Jurkat, Clone E6-1 (cell line): ENCODE results near the gene STARD9. TPM values are rescaled to one million over a fixed set of nuclear protein-coding genes. Genes with fewer than 3 reads are reported as not detected.
"Not testable (repeated sequence)": the region's sequence is repeated elsewhere in the genome, so short reads cannot be mapped to it uniquely, and the experiment has no call there.

Source experiments
- DNase-seq: peaks from one replicate; pipeline ENCODE4 v3.0.0-alpha.2; 2011; ENCODE audit warnings: low read depth, low spot score
- H3K4me3 ChIP-seq: 2 replicates; pipeline ENCODE4 v1.5.1; 2011; ENCODE audit warnings: mild to moderate bottlenecking, low read length, control low read depth, moderate library complexity
- polyA plus RNA-seq: library from polyadenylated mRNA; unstranded; fragments of >200 nt; gene quantifications from one replicate; pipeline ENCODE4 v1.2.1, GENCODE V29; 2012; ENCODE audit warnings: missing spikeins; ENCODE audit not compliant: insufficient read length, insufficient read depth

Gene STARD9
- polyA plus RNA-seq, result 6.6 TPM

DNA sequence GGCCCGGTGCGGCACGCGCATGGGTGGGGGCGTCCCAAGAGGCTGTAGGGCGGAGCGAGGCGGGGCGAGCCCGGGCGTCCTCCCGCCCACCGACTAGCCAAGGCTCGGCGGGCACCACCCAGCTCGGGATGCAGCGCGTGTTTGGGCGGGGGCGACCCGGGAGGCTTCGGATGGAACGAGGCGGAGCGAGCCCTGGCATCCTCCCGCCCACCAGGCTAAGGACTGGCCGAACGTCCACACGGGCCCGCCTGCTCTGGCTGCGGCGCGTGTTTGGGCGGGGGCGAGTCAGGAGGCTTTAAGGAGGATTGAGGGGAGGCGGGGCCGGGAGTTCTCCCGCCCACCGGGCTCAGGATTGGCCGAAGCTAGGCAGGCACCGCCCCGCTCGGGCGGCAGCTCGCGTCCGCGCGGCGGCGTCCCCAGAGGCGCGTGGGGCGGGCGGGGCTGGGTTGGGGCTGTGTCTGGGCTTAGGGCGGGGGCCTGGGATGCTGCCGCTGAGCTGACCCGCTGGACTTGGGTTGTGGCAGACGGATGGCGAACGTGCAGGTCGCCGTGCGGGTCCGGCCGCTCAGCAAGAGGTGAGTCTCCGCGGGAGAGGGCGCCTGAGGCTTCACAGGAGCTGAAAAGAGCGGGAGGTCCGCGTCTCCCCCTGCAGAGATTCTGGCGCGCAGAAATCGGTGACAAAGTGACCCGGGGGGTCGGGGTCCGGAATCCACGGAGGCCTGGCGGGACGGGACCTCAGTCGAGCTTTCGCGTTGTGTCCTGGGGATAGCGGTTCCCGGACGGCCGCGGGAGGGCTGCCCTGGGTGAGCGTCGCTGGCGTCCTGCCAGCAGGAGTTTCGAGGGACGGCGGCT is at the start of gene STARD9:
STARD9 (plus strand) TSS at position 419 of the 852 bp plus-strand sequence; CDS start at position 529, 110 bp downstream.
- peak within 1 kb of the TSS; percentile 68 for H3K4me3 ChIP-seq
- DNase-seq, result peak; percentile 87

DNA sequence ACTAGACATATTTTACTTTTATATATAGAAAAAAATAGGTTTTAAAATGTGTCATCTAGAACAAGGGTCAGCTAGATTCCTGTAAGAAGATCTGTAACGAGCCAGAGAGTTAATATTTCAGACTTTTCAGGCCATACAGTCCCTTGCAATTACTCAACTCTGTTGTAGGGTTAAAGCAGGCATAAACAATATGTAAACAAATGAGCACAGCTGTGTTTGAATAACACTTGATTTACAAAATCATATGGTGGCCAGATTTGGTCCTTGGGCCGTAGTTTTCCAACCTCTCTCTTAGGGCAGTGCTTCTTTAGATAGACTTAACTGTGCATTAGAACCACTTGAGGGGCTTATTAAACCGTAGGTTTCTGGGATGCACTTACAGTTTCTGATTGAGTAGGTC is 46.4 kb upstream of the STARD9 start:
- no peak for DNase-seq
- no peak overlapping the region for H3K4me3 ChIP-seq

DNA sequence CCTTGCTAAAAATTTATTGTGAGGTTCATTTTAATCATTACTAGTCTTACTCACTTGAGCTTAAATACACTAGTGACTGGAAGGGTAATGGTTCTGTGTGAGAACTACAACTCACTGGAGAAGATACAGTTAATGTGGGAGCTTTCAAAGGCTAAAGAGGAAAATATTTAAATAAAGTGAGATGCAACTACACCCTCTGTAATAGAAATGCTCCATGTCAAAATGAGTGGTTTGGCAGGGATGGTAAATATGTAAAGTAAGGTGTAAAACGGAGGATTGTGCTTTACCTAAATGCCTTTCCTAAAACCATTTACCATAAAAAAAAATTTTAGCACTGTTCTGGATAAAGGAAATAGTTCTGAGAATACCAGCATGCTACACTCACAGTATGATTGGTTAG is 42.2 kb upstream of the STARD9 start:
- no peak for DNase-seq
- no peak overlapping the region for H3K4me3 ChIP-seq

DNA sequence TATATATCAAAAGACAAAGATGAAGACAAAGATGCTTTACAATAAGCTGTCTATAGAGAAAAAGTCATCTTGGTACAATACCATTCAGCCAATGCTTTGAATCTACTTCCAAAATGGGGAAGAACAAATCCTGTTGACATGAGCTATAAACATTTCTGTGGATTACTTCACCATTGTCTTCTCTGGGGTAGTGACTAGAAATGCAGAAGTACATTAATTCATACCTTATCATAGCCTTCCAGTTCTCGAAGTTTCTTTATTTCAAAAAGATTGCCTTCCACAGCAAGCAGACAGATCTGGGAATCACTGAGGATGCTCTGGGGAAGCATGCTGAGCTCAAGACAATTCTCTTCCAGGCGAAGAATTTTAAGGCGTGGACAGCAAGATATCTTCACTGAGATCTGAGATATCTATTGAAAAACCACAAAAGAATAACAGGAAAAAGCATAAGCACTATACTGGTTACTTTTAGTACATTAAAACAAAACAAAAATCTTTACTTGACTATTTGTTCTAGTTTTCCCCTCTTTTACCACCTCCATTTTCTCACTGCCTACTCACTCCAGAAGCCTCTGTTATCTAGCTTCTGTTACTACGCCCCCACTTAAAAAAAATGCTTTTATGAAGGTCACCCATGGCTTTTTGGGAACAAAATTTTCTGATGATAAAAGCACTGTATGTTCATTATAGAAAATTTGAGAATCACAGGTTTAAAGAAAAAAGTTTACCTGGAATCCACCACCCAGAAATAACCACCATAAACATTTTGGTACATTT is 30.4 kb upstream of the STARD9 start:
- no peak overlapping the region for H3K4me3 ChIP-seq
- no peak for DNase-seq

DNA sequence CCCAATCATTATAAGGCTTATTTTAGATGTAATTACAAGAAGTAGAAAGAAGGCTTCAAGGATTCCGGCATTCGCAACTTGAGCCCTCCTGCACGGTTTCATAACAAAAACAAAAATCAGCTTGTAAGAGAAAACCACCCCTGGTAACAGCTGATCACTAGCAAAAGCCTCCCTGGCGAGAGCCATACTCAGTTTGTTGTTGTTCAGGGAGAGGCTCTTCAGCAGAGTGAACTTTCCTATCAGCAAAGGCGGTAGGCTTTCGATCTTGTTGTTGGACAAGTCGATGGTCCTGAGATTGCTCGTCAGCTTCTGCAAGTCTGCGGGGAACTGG is 27.5 kb upstream of the STARD9 start:
- peak overlapping the region; percentile 100 for H3K4me3 ChIP-seq
- DNase-seq, result peak; percentile 9

DNA sequence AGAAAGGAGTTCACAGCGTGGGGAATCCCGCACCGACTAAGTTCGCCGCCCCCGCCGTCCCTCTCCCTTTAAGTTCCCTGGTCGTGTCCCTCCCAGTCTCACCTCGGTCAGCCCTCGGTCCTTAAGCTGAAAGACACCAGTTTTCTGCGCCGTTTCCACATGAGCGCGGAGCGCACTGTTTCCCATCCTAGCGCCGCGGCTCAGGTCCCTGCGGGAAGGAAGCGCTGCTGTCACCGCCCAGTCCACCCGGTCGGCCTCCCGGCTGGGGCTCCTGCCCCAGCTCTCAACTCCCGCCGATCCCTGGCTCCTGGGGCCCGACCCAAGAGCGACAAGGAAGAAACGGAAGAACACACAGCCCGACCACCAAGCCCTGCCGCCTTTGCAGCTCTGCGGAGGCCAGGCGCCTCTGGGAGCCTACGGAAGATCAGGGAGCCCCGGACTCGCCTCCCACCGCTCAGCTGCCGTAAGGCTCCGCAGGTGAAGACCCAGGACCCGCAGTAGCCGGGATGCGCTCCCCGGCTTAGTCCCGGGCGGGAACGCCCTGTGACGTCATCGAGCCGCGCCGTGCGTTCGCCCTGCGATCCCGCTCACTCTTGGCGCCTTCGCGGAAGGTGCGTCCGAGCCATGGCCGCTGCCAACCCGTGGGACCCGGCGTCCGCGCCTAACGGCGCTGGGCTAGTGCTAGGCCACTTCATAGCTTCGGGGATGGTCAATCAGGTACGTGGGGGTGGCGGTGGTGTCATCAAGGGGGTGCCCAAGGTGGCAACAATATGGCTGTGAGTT is 27.0 kb upstream of the STARD9 start, which contains the start of the genes HAUS2 and LRRC57:
HAUS2 (plus strand) TSS at position 590 of the 783 bp plus-strand sequence; CDS start at position 625, 35 bp downstream.
LRRC57 (minus strand) TSS at position 545 of the 783 bp plus-strand sequence; CDS start at position 186, 359 bp downstream.
- H3K4me3 ChIP-seq, result peak within 1 kb of the TSS; percentile 100
- DNase-seq, result peak; percentile 76

DNA sequence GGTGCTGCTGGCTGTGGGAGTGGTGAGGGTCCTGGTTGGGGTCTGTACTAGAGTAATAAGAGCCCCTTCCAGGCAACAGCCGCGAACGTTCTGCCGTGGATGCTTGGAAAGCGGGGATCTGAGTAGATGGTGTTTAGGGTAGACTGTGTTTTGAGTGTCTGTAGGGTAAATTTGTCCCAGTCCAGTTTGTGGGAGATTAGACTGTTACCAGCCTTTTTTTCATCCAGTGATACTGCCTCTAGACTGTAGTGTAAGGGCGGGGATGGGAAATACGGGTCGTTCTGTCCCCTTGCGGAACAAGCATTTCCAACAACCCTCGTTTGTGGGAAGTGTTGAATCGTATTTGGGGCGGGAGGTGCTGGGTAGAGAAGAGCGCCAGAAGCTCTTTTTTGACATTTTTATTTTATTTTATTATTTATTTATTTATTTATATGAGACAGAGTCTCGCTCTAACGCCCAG is 26.3 kb upstream of the STARD9 start:
- H3K4me3 ChIP-seq, result peak overlapping the region; percentile 100
- DNase-seq, result peak; percentile 52

DNA sequence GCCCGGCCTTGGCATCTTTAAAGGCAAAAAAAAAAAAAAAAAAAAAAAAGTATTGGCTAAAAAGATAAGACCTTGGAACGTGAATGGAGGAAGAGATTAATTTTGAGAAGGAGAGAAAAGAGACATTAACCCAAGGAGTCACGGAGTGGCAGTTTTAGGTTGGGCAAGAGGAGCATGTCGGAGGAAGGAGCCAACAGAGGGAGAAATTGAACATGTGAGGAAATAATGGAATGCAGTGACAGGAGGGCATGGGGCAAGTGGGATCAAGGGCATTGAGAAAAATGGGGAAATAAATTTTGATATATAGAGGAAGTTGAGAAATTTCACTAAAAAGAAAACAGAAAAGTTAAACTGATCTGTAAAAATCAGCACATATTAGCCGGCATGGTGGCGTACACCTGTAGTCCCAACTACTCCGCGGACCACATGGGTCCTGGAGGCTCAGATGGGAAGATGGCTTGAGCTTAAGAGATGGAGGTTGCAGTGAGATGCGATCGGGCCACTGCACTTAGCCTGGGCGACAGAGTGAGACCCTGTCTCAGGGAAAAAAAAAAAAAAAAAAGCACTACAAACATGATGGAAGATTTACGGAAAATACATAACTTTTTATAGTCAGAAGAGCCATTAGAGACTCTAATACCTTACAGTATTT is 25.5 kb upstream of the STARD9 start:
- peak overlapping the region; percentile 100 for H3K4me3 ChIP-seq
- no peak for DNase-seq

DNA sequence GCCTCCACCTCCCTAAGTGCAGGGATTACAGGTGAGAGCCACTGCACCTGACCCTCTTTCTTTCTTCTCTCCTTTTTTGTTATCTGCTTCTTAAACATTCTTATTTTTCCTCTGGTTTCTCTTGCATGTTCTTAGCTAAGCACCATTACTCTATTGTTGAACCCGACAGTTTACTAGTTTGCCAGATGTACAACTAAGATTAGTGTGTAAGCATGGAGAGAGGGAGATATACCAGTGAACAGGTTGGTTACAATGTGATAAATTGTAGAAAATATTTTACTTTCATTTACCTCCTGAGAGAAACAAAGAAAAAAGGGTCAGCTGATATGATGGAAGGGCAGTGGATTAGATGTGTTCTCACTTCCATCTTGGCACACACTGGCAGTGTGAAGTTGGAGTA is 21.9 kb upstream of the STARD9 start:
- DNase-seq, result no peak
- H3K4me3 ChIP-seq, result no peak overlapping the region

DNA sequence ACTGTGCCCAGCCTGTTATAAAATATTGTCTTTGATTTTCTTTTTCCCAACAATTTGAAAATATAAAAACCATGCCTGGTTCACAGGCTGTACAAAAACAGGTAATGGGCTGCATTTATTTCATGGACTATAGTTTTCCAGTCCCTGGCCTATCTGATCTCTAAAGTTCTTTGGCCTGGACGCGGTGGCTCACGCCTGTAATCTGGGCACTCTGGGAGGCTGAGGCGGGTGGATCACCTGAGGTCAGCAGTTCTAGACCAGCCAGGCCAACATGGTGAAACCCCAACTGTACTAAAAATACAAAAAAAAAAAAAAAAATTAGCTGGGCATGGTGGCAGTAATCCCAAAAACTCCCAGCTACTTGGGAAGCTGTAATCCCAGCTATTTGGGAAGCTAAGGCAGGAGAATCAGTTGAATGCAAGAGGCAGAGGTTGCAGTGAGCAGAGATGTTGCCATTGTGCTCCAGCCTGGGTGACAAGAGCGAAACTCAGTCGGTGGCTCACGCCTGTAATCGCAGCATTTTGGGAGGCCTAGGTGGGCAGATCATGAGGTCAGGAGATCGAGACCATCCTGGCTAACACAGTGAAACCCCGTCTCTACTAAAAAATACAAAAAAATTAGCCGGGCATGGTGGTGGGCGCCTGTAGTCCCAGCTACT is 18.7 kb upstream of the STARD9 start:
- not testable (repeated sequence) for DNase-seq, H3K4me3 ChIP-seq

DNA sequence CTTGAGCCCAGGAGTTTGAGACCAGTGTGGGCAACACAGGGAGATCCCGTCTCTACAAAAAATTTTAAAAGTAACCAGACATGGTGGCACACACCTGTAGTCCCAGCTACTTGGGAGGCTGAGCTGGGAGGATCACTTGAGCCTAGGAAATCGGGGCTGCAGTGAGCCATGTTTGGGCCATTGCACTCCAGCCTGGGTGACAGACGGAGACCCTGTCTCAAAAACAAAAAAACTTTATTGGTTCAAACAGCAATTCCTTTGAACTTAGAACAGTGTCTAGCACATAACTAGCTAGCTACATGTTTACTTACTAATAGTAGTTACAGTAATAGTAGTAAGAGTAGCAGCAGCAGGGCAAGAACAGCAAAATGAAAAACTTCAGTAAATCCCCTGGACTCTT is 16.7 kb upstream of the STARD9 start:
- H3K4me3 ChIP-seq, result no peak overlapping the region
- no peak for DNase-seq

DNA sequence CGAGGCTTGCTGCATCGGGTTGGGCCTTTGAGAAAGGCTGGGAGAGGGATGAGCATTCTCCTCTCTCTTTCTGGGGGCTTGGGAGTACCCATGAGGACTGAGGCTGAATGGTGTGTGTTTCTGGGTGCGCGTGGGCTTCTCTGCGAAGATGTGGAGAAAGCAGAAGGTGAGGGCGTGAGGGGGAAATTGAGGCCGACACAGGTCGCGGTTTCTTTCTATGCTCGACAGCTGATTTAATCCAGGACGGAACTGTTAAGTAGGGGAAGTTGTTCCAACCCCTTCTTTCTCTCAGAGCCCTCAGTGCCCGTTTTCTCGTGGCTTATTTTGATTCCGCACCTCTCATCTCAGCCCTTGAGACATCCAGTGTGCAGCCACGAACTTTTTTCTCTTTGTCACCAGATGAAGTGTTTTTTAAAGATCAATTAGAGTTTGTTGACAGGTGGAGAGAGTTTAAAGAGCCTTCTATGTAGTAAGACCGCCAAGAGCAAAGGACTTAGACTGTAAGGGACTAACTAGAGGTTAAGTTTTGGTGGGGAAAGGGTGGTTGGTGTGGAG is 711 bp downstream of the STARD9 start:
- DNase-seq, result no peak
- peak overlapping the region; percentile 68 for H3K4me3 ChIP-seq

DNA sequence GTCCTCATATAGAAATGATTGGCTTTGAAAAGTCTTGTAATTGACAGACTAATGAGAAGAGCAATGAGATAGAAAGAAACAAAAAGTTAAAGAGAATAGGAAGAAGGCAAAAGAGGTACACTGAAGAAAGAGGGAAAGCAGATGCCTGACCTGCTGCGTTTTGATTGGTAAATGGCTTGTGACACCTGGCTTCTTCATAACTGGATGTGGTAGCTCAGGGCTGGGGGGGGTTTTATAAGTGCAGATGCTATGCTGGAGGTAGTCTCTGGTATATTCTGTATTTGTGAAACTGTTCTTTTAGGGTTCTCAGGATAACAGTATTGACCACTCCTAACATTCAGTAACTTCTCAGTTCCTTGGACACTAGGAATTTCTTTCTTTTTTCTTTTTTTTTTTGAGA is 1.4 kb downstream of the STARD9 start:
- DNase-seq, result peak; percentile 11
- no peak overlapping the region for H3K4me3 ChIP-seq

DNA sequence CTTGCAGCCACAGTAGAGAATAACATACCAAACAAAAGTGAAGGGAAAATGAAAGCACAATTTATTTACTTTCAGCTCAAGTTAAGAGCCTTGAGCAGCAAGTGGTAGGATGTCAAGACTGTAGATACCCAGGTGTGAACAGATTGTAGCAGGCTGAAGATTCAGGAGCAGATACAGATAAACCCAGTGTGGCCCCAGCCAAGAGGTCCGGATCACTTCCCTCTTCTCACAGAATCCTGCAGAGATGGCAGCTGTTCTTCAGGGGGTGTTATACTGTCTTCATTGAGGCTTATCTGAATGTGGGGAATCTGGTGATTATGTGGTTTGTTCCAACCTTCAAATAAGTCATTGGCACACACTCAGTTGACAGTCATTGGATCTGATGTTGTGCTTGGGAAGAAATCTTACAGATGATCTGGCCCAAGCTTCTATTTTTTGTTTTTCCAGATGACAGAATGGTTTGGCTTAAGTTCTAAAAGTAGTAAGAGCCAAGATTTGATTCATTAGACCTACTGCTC is 2.2 kb downstream of the STARD9 start:
- DNase-seq, result no peak
- no peak overlapping the region for H3K4me3 ChIP-seq

DNA sequence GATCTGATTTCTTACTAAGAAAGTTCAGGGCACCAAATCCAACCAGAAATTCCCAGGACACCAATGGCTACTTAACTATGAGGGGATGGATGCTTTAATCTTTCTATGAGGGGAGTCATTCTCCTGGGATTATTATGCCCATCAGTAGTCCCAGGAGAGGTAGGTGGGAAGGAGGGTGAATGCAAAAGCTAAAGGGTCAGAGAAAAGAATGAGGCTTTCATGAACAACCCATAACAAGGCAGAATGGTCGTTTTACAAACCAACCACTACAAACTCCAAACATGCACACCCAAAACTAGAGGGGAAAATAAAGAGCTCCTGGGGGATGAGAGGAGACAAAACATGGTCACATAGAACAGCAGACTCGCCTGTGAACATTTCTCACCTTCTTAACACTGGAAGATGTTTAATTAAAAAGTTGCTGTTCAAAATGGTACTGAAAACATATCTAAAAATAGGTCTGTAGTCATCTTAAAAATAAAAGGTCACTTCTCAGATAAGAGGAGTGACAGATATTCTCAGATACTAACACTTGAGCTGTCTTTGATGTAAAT is 3.7 kb downstream of the STARD9 start:
- H3K4me3 ChIP-seq, result no peak overlapping the region
- no peak for DNase-seq

DNA sequence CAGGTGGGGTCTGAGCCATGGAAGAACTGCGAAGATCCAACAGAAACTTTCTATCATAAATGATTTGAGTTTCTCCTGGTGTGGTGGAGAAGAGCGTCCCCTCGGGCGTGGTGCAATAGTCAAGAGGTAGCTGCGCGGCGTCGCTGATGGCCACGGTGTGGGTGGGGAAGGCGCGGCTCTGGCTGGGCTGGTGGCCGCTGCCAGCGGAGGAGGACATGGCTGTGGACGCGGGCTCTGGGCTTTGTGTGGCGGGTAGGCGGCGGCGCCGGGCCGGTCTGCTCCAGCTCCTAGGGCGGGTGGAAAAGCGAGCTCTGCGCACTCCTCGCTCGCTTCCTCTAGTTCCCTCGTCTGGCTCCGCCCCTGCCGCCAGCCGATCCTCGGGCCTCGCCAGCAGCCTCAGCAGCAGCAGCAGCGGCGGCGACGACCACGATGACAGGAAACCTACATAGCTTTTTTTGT is 5.9 kb downstream of the STARD9 start:
- peak overlapping the region; percentile 62 for H3K4me3 ChIP-seq
- DNase-seq, result peak; percentile 67

DNA sequence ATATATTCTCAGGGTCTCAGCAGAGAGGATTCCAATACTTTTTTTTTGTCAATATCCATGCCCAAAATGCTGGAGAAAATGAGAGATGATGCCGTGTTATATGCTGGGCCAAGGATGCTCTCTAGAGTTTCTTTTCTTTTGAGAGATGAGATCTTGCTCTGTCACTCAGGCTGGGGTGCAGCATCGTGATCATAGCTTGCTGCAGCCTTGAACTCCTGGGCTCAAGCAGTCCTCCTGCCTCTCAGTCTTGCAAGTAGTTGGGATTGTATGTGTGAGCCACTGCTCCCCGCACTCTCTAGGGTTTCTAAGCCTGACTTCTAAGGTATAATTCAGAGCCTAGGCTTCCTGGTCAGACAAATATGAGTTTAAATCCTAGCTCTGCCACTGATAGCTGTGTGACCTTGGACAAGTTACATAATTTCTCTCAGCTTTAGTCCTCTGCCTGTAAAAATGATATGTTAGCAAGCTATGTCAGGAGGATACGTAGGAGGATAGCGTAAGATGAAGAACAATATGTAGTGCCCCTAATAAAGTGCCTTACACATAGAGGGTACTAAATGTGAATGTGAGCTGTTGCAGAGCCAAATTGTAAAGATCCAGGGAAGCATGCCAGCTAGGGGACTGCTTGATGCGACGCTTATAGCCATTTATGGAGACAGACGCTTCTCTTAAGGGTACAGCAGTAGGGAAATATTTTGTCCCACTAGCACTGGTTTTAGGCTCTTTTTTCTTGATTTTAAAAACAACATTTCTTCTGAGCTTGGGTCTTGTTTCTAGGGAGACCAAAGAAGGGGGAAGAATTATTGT is 7.4 kb downstream of the STARD9 start:
- DNase-seq, result no peak

More for the DNA sequence above, 7.4 kb downstream of the STARD9 start:
- H3K4me3 ChIP-seq, result no peak overlapping the region
